ENCODE results near the gene VCAN. TPM values are rescaled to one million over a fixed set of nuclear protein-coding genes. Genes with fewer than 3 reads are reported as not detected.

VCAN gene
- total and polyA plus RNA-seq, 4 donors, result 0.97 to 15.6 (median 4.8) TPM

DNA sequence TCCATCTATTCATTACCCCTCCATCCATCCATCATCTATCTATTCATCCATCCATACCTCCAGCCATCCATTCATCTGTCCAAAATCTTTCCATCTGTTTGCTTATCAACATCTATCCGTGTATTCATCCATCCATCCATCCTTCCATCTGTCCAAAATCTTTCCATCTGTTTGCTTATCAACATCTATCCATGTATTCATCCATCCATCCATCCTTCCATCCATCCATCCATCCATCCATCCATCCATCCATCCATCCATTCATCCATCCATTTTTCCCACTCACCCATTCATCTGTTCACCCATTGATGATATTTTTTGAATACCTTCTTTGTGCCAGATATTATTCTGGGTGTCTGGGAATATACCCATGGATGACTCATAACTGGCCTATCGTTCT lies 12.8 kb downstream of the VCAN start:
- no peak for TF ChIP-seq FOXA2 (IDR thresholded peaks at IDR 0.05)
- no peak for TF ChIP-seq GABPA (IDR thresholded peaks at IDR 0.05 in 1 of 2, conservative IDR thresholded peaks at IDR 0.05 in 1 of 2)
- TF ChIP-seq TAF1 (conservative IDR thresholded peaks at IDR 0.05), result no peak
- TF ChIP-seq, protein P1, sequence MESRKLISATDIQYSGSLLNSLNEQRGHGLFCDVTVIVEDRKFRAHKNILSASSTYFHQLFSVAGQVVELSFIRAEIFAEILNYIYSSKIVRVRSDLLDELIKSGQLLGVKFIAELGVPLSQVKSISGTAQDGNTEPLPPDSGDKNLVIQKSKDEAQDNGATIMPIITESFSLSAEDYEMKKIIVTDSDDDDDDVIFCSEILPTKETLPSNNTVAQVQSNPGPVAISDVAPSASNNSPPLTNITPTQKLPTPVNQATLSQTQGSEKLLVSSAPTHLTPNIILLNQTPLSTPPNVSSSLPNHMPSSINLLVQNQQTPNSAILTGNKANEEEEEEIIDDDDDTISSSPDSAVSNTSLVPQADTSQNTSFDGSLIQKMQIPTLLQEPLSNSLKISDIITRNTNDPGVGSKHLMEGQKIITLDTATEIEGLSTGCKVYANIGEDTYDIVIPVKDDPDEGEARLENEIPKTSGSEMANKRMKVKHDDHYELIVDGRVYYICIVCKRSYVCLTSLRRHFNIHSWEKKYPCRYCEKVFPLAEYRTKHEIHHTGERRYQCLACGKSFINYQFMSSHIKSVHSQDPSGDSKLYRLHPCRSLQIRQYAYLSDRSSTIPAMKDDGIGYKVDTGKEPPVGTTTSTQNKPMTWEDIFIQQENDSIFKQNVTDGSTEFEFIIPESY (IDR thresholded peaks at IDR 0.05), result no peak
- no peak for TF ChIP-seq REST (IDR thresholded peaks at IDR 0.05)
- TF ChIP-seq NR2F2 (IDR thresholded peaks at IDR 0.05), result no peak
- no peak for TF ChIP-seq EGR1 (IDR thresholded peaks at IDR 0.05; ENCODE audit: low read depth in 2 of 2)
- TF ChIP-seq HNF4A (conservative IDR thresholded peaks at IDR 0.05), result no peak
- no peak for TF ChIP-seq YY1 (IDR thresholded peaks at IDR 0.05)
- TF ChIP-seq FOXA1 (IDR thresholded peaks at IDR 0.05), result no peak
- TF ChIP-seq, protein P2, sequence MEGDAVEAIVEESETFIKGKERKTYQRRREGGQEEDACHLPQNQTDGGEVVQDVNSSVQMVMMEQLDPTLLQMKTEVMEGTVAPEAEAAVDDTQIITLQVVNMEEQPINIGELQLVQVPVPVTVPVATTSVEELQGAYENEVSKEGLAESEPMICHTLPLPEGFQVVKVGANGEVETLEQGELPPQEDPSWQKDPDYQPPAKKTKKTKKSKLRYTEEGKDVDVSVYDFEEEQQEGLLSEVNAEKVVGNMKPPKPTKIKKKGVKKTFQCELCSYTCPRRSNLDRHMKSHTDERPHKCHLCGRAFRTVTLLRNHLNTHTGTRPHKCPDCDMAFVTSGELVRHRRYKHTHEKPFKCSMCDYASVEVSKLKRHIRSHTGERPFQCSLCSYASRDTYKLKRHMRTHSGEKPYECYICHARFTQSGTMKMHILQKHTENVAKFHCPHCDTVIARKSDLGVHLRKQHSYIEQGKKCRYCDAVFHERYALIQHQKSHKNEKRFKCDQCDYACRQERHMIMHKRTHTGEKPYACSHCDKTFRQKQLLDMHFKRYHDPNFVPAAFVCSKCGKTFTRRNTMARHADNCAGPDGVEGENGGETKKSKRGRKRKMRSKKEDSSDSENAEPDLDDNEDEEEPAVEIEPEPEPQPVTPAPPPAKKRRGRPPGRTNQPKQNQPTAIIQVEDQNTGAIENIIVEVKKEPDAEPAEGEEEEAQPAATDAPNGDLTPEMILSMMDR (IDR thresholded peaks at IDR 0.05; ENCODE audit: low read depth, low read length, missing input control), result no peak
- TF ChIP-seq, protein P3, sequence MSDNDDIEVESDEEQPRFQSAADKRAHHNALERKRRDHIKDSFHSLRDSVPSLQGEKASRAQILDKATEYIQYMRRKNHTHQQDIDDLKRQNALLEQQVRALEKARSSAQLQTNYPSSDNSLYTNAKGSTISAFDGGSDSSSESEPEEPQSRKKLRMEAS (IDR thresholded peaks at IDR 0.05), result no peak
- TF ChIP-seq ATF3 (IDR thresholded peaks at IDR 0.05), result no peak
- TF ChIP-seq RXRA (IDR thresholded peaks at IDR 0.05), result no peak
- no peak for TF ChIP-seq HNF4G (IDR thresholded peaks at IDR 0.05)
- no peak for TF ChIP-seq JUND (IDR thresholded peaks at IDR 0.05)
- no peak for TF ChIP-seq RAD21 (IDR thresholded peaks at IDR 0.05)
- WGBS, result 73% methylated on average over 2 of the region's 2 CpGs
- Histone ChIP-seq H3K36me3 (ENCODE audit: control insufficient read depth in 4 of 4, insufficient read depth in 3 of 4, low read depth in 1 of 4, low read length in 3 of 4) (no peaks in the 10 kb centered on the region), H3K4me1 (ENCODE audit: control insufficient read depth in 4 of 4, insufficient read depth in 4 of 4, low read length in 3 of 4) (no peaks in the 10 kb centered on the region), H3K9me3 (ENCODE audit: control insufficient read depth in 4 of 4, low read length in 3 of 4) (no peaks in the 10 kb centered on the region), H3K4me3 (ENCODE audit: low read depth in 1 of 3, low read length in 3 of 3) (no peak overlapping the region), H3K27me3 (ENCODE audit: control insufficient read depth in 4 of 4, insufficient read depth in 4 of 4, low read length in 3 of 4) (peaks cover 0 to under 1% (median 0%) of the 10 kb centered on the region in 4 donors), H3K9ac (ENCODE audit: low read depth in 1 of 2, low read length in 2 of 2) (no peak overlapping the region), H3K27ac (ENCODE audit: low read depth in 1 of 2, low read length in 2 of 2) (no peak overlapping the region)
- no peak for DNase-seq (ENCODE audit: low spot score)

- no peak overlapping the region for H3K9ac ChIP-seq (ENCODE audit: low read depth in 1 of 2, low read length in 2 of 2)
- H3K4me3 ChIP-seq (ENCODE audit: low read depth in 1 of 3, low read length in 3 of 3), result no peak overlapping the region
- 83% methylated on average over 4 of the region's 4 CpGs for WGBS
- TF ChIP-seq EGR1 (IDR thresholded peaks at IDR 0.05; ENCODE audit: low read depth in 2 of 2), result no peak
- TF ChIP-seq, protein P3 (IDR thresholded peaks at IDR 0.05), result no peak
- no peak for TF ChIP-seq TAF1 (conservative IDR thresholded peaks at IDR 0.05)
- no peaks in the 10 kb centered on the region for H3K9me3 ChIP-seq (ENCODE audit: control insufficient read depth in 4 of 4, low read length in 3 of 4)
- no peak for DNase-seq (ENCODE audit: low spot score)
- H3K36me3 ChIP-seq (ENCODE audit: control insufficient read depth in 4 of 4, insufficient read depth in 3 of 4, low read depth in 1 of 4, low read length in 3 of 4), result no peaks in the 10 kb centered on the region
- no peaks in the 10 kb centered on the region for H3K27me3 ChIP-seq (ENCODE audit: control insufficient read depth in 4 of 4, insufficient read depth in 4 of 4, low read length in 3 of 4)
- H3K4me1 ChIP-seq (ENCODE audit: control insufficient read depth in 4 of 4, insufficient read depth in 4 of 4, low read length in 3 of 4), result no peaks in the 10 kb centered on the region
- no peak overlapping the region for H3K27ac ChIP-seq (ENCODE audit: low read depth in 1 of 2, low read length in 2 of 2)
Observed at GRCh38 chr5:83485842-83486241, 14.3 kb downstream of the VCAN start.

Measured in liver (tissue), 9 donors.